ENCODE data around the gene NF2.

Gene NF2

DNA sequence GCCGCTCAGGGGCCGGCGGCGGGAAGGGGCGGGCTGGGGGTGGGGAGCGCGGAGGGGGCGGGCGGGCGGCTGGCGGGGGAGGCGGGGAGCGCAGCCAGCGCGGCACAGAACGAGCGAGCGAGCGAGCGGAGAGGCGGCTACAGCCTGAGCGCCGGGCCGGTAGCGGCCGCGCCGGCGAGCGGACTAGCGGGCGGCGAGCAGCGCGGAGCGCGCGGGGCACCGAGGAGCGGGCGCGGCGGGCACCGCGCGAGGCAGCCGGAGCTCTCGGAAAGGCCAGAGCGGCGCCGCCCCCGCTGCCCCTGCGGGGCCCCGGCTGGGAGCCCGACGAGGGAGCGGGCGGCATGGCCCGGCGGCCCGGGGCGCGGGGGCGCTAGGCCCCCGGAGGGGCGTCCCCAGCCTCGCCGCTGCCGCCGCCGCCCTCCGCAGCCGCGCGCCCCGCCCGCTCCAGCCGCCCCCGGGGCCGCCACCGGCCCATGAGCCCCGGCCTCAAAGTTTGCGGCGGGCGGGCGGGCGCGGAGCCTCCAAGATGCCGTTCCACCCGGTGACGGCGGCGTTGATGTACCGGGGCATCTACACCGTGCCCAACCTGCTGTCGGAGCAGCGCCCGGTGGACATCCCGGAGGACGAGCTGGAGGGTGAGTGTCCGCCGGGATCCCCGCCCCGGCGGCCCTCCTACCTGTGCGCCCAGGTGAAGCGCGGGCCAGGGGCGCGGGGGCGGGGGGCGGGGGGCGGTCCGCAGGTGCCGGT lies 116.6 kb downstream of the NF2 start, which contains the start of gene CABP7:
TSS of gene CABP7 (plus strand) at position 105 of the 747 bp plus-strand sequence. CDS start at position 527, 422 bp downstream.
- Histone ChIP-seq H3K36me3 (replicated peaks) (no peaks in the 10 kb centered on the region), H3K4me3 (ENCODE audit: low read depth, low read length) (no peak within 1 kb of the TSS), H3K27me3 (replicated peaks) (peaks cover 19% of the 10 kb centered on the region), H3K27ac (no peak within 1 kb of the TSS)
- TF ChIP-seq, protein P1, sequence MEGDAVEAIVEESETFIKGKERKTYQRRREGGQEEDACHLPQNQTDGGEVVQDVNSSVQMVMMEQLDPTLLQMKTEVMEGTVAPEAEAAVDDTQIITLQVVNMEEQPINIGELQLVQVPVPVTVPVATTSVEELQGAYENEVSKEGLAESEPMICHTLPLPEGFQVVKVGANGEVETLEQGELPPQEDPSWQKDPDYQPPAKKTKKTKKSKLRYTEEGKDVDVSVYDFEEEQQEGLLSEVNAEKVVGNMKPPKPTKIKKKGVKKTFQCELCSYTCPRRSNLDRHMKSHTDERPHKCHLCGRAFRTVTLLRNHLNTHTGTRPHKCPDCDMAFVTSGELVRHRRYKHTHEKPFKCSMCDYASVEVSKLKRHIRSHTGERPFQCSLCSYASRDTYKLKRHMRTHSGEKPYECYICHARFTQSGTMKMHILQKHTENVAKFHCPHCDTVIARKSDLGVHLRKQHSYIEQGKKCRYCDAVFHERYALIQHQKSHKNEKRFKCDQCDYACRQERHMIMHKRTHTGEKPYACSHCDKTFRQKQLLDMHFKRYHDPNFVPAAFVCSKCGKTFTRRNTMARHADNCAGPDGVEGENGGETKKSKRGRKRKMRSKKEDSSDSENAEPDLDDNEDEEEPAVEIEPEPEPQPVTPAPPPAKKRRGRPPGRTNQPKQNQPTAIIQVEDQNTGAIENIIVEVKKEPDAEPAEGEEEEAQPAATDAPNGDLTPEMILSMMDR (IDR thresholded peaks at IDR 0.05; ENCODE audit: low read depth, low read length, missing control alignments): no peak
- DNase-seq: no peak
- in situ Hi-C loops (cut with HindIII; ENCODE audit: low pct_ligation_motif_present, low sequenced_read_pairs): no loop called here

DNA sequence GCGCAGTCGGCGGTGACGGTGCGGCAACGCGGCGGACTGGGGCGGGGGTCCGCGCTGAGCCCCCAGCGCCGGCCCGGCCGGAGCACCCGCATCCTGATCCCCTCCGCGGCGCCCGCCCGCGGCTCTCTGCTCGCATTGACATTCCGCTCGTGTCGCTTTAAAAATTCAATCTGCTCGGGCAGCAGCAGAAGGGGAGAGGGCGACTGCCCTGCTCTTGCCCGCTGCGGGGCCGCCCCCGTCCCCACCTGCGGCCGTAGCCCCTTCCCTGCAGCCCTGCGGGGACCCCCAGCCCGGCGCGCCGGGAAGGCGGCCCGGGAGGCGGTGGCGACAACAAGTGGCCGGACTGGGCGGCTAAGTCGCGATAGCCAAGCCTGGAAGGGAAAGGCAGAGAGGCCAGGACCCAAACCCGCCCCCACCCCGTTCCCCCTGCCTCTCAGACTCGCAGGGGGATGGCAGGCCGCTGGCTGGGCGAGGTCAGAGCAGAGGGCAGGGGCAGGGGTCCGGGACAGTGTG lies 117.4 kb downstream of the NF2 start:
- peaks cover 19% of the 10 kb centered on the region for H3K27me3 ChIP-seq (replicated peaks)
- H3K4me3 ChIP-seq (ENCODE audit: low read depth, low read length): no peak overlapping the region
- H3K36me3 ChIP-seq (replicated peaks): no peaks in the 10 kb centered on the region
- H3K27ac ChIP-seq: no peak overlapping the region
- TF ChIP-seq, protein P1 (IDR thresholded peaks at IDR 0.05; ENCODE audit: low read depth, low read length, missing control alignments): no peak
- DNase-seq: no peak
- in situ Hi-C loops (cut with HindIII; ENCODE audit: low pct_ligation_motif_present, low sequenced_read_pairs): no loop called here

DNA sequence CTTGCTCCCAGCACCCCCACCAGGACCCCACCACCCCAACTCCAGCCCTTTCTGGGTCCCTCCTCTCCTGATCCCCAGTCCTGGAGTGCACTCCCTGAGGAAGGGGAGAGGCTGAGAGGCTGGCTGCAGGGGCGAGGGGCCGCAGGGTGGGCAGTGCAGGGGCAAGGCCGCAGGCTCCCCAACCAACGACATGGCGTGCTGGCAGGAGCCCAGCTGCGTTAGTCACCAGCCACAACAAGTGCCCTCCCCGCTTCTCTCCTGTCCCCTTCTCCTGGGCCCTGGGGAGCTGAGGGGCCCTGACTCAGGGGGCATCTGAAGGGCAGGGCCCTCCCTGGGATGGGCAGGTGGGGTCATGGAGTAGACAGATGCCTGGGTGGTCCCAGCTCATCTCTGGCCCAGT lies 118.7 kb downstream of the NF2 start:
- TF ChIP-seq, protein P1 (IDR thresholded peaks at IDR 0.05; ENCODE audit: low read depth, low read length, missing control alignments): no peak
- Histone ChIP-seq H3K4me3 (ENCODE audit: low read depth, low read length) (no peak overlapping the region), H3K27ac (no peak overlapping the region), H3K27me3 (replicated peaks) (peaks cover 19% of the 10 kb centered on the region), H3K36me3 (replicated peaks) (no peaks in the 10 kb centered on the region)
- DNase-seq: no peak
- in situ Hi-C loops (cut with HindIII; ENCODE audit: low pct_ligation_motif_present, low sequenced_read_pairs): no loop called here

DNA sequence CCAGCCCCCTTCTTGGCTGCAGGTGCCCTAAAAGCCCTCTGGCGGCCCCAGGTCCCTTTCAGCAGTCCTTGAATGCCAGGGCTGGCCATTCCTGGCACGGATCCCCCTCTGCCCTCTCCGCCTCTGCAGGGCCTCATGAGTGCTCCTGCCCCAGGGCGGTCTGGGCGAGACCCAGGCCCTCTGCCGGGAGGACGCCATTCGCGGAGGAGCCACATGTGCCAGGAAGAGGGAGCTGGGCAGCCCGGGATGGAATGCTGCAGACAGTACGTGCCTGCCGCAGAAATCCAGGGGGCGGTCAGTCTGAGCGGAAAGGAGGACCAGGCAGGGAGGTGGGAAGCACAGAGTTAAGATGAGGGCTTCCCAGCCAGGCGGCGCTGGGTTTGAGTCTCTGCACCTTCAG lies 119.2 kb downstream of the NF2 start:
- Histone ChIP-seq H3K36me3 (replicated peaks) (no peaks in the 10 kb centered on the region), H3K27me3 (replicated peaks) (peaks cover 19% of the 10 kb centered on the region), H3K4me3 (ENCODE audit: low read depth, low read length) (no peak overlapping the region), H3K27ac (no peak overlapping the region)
- in situ Hi-C loops (cut with HindIII; ENCODE audit: low pct_ligation_motif_present, low sequenced_read_pairs): no loop called here
- no peak for DNase-seq
- TF ChIP-seq, protein P1 (IDR thresholded peaks at IDR 0.05; ENCODE audit: low read depth, low read length, missing control alignments): no peak

DNA sequence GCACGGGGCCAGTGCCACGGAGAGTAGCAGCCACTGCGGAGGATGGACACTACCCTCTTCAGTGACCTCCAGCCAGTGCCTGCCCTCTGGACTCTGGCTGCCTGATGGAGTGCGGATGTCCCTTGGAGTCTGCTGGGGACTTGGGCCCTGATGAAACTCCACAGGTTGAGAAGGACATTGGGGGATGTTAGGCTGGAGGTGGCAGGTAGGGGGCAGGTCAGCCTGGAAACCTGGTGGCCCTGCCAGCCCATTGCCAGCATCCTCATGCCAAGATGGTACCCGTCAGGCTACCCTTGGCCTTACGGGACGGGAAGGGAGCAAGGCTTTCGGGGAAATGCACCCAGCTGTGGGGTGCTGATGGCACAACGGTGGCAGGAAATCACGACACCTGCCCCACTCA lies 120.3 kb downstream of the NF2 start:
- H3K36me3 ChIP-seq (replicated peaks): no peaks in the 10 kb centered on the region
- H3K27me3 ChIP-seq (replicated peaks): peaks cover 18% of the 10 kb centered on the region
- no peak overlapping the region for H3K27ac ChIP-seq
- TF ChIP-seq, protein P1 (IDR thresholded peaks at IDR 0.05; ENCODE audit: low read depth, low read length, missing control alignments): peak; percentile 11
- in situ Hi-C loops (cut with HindIII; ENCODE audit: low pct_ligation_motif_present, low sequenced_read_pairs): no loop called here
- no peak overlapping the region for H3K4me3 ChIP-seq (ENCODE audit: low read depth, low read length)
- DNase-seq: no peak

Data from brain microvascular endothelial cell (primary cell).